Measurements from ENCODE around the gene TTLL11. TPM values are rescaled to one million over a fixed set of nuclear protein-coding genes. Genes with fewer than 3 reads are reported as not detected.

Gene TTLL11
- total and polyA plus RNA-seq, 4 donors, result 1.4 to 4.5 (median 3.6) TPM

- Histone ChIP-seq H3K9ac (ENCODE audit: low read depth in 1 of 2, low read length in 2 of 2) (no peak overlapping the region), H3K9me3 (ENCODE audit: control insufficient read depth in 4 of 4, low read length in 3 of 4) (no peaks in the 10 kb centered on the region), H3K36me3 (ENCODE audit: control insufficient read depth in 4 of 4, insufficient read depth in 3 of 4, low read depth in 1 of 4, low read length in 3 of 4) (no peaks in the 10 kb centered on the region), H3K27me3 (ENCODE audit: control insufficient read depth in 4 of 4, insufficient read depth in 4 of 4, low read length in 3 of 4) (no peaks in the 10 kb centered on the region), H3K4me3 (ENCODE audit: low read depth in 1 of 3, low read length in 3 of 3) (no peak overlapping the region), H3K4me1 (ENCODE audit: control insufficient read depth in 4 of 4, insufficient read depth in 4 of 4, low read length in 3 of 4) (no peaks in the 10 kb centered on the region), H3K27ac (ENCODE audit: low read depth in 1 of 2, low read length in 2 of 2) (no peak overlapping the region)
- 95% methylated on average over 7 of the region's 7 CpGs for WGBS
- no peak for DNase-seq (ENCODE audit: low spot score)
- TF ChIP-seq HNF4A (conservative IDR thresholded peaks at IDR 0.05) (no peak), YY1 (IDR thresholded peaks at IDR 0.05) (no peak), ATF3 (IDR thresholded peaks at IDR 0.05) (no peak), EGR1 (IDR thresholded peaks at IDR 0.05; ENCODE audit: low read depth in 2 of 2) (no peak), RXRA (IDR thresholded peaks at IDR 0.05) (no peak), FOXA2 (IDR thresholded peaks at IDR 0.05) (no peak), HNF4G (IDR thresholded peaks at IDR 0.05) (no peak), SP1 (IDR thresholded peaks at IDR 0.05) (no peak), GABPA (IDR thresholded peaks at IDR 0.05 in 1 of 2, conservative IDR thresholded peaks at IDR 0.05 in 1 of 2) (no peak), ZBTB33 (IDR thresholded peaks at IDR 0.05) (no peak), NR2F2 (IDR thresholded peaks at IDR 0.05) (no peak), RAD21 (IDR thresholded peaks at IDR 0.05) (no peak), TAF1 (conservative IDR thresholded peaks at IDR 0.05) (no peak)
- TF ChIP-seq, protein P1, sequence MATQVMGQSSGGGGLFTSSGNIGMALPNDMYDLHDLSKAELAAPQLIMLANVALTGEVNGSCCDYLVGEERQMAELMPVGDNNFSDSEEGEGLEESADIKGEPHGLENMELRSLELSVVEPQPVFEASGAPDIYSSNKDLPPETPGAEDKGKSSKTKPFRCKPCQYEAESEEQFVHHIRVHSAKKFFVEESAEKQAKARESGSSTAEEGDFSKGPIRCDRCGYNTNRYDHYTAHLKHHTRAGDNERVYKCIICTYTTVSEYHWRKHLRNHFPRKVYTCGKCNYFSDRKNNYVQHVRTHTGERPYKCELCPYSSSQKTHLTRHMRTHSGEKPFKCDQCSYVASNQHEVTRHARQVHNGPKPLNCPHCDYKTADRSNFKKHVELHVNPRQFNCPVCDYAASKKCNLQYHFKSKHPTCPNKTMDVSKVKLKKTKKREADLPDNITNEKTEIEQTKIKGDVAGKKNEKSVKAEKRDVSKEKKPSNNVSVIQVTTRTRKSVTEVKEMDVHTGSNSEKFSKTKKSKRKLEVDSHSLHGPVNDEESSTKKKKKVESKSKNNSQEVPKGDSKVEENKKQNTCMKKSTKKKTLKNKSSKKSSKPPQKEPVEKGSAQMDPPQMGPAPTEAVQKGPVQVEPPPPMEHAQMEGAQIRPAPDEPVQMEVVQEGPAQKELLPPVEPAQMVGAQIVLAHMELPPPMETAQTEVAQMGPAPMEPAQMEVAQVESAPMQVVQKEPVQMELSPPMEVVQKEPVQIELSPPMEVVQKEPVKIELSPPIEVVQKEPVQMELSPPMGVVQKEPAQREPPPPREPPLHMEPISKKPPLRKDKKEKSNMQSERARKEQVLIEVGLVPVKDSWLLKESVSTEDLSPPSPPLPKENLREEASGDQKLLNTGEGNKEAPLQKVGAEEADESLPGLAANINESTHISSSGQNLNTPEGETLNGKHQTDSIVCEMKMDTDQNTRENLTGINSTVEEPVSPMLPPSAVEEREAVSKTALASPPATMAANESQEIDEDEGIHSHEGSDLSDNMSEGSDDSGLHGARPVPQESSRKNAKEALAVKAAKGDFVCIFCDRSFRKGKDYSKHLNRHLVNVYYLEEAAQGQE (IDR thresholded peaks at IDR 0.05), result no peak
- TF ChIP-seq, protein P2, sequence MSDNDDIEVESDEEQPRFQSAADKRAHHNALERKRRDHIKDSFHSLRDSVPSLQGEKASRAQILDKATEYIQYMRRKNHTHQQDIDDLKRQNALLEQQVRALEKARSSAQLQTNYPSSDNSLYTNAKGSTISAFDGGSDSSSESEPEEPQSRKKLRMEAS (IDR thresholded peaks at IDR 0.05), result no peak
- TF ChIP-seq, protein P3, sequence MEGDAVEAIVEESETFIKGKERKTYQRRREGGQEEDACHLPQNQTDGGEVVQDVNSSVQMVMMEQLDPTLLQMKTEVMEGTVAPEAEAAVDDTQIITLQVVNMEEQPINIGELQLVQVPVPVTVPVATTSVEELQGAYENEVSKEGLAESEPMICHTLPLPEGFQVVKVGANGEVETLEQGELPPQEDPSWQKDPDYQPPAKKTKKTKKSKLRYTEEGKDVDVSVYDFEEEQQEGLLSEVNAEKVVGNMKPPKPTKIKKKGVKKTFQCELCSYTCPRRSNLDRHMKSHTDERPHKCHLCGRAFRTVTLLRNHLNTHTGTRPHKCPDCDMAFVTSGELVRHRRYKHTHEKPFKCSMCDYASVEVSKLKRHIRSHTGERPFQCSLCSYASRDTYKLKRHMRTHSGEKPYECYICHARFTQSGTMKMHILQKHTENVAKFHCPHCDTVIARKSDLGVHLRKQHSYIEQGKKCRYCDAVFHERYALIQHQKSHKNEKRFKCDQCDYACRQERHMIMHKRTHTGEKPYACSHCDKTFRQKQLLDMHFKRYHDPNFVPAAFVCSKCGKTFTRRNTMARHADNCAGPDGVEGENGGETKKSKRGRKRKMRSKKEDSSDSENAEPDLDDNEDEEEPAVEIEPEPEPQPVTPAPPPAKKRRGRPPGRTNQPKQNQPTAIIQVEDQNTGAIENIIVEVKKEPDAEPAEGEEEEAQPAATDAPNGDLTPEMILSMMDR (IDR thresholded peaks at IDR 0.05; ENCODE audit: low read depth, low read length, missing input control), result no peak
Measured at GRCh38 chr9:121987314-121987713, 105.8 kb downstream of the TTLL11 start.
